Small intestine (tissue), 7 donors: ENCODE measurements around the gene APMAP. TPM values are rescaled to one million over a fixed set of nuclear protein-coding genes. Genes with fewer than 3 reads are reported as not detected.

ENCODE experiments used
- DNase-seq, 2 donors: peaks; one replicate each; pipeline versions ENCODE4 v3.0.0 to v3.0.0-alpha.2; 2013
- FAIRE-seq: peaks from 2 replicates; lab custom pipeline; 2012; peaks lifted over from hg19 to GRCh38; lab: Jason Lieb, UNC
- H3K27ac ChIP-seq, 3 donors: one replicate each; pipeline ENCODE4 v1.5.1; 2013; ENCODE audit warnings: low read length in 2 of 3, mild to moderate bottlenecking in 2 of 3, control low read depth in 1 of 3, inconsistent platforms in 1 of 3, low read depth in 1 of 3, moderate library complexity in 1 of 3
- H3K27me3 ChIP-seq, 3 donors: one replicate each; pipeline ENCODE4 v1.6.1; 2013; ENCODE audit warnings: low read length in 3 of 3, inconsistent platforms in 1 of 3; ENCODE audit not compliant: control insufficient read depth in 3 of 3, insufficient read depth in 3 of 3
- H3K36me3 ChIP-seq, 3 donors: one replicate each; pipeline ENCODE4 v1.6.1; 2013; ENCODE audit warnings: low read length in 3 of 3, inconsistent platforms in 1 of 3, low read depth in 1 of 3, mild to moderate bottlenecking in 1 of 3, moderate library complexity in 1 of 3; ENCODE audit not compliant: control insufficient read depth in 3 of 3, insufficient read depth in 2 of 3
- H3K4me1 ChIP-seq, 3 donors: one replicate each; pipeline ENCODE4 v1.6.1; 2013; ENCODE audit warnings: low read length in 2 of 3, inconsistent platforms in 1 of 3, low read depth in 1 of 3, mild to moderate bottlenecking in 1 of 3, moderate library complexity in 1 of 3; ENCODE audit not compliant: control insufficient read depth in 3 of 3, insufficient read depth in 2 of 3
- H3K4me3 ChIP-seq, 3 donors: one replicate each; pipeline ENCODE4 v1.5.1; 2013; ENCODE audit warnings: low read length in 3 of 3, control low read depth in 1 of 3, inconsistent platforms in 1 of 3, low read depth in 1 of 3, mild to moderate bottlenecking in 1 of 3, moderate library complexity in 1 of 3
- H3K9me3 ChIP-seq, 2 donors: one replicate each; pipeline ENCODE4 v1.6.1; 2013; ENCODE audit warnings: low read depth in 1 of 2, low read length in 1 of 2; ENCODE audit not compliant: control insufficient read depth in 2 of 2, insufficient read depth in 1 of 2
- WGBS, 3 donors: extraction: QIAGEN DNeasy Blood & Tissue Kit; methylation state at CpG; one replicate each; pipeline ENCODE4 v1.1.7; 2013; 5-methylcytosine and 5-hydroxymethylcytosine counted together
- polyA plus RNA-seq, 4 donors: library from polyadenylated mRNA; stranded (reverse) in 3 of 4; unstranded in 1 of 4; fragments of 200-250 nt in 3 of 4; fragments of 120-200 nt in 1 of 4; gene quantifications; one replicate each; pipeline versions ENCODE4 v1.2.1 to v1.2.3, GENCODE V29; 2013
- donor health status: healthy with polysubstance abuse.
- donor health status: control.
- donor health status: control.
- donor health status: Bipolar disorder and iron deficiency.
- donor health status: healthy.

Gene APMAP
- polyA plus RNA-seq, 4 donors, result 12.3 to 50.9 (median 34.1) TPM

DNA sequence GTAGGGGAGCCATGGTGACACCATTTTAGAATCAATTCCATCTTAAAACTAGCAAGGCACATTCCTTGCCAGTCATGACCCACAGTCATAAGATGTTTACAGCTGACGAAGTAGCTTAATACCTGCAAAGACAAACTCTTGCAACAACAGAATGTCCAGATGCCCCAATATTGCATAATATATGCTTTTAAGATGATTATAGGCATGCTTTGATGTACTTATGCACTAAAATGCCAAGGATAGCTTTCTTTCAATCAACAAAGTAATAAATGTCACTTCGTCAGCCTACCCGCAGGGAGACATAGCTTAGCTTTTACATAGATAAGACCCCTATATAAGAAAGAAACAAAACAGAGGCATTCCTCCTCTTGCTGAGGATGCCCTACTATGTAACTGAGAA, 38.7 kb upstream of the APMAP start:
- 79 to 97% (median 83%) methylated on average over 3 of the region's 3 CpGs for WGBS, 3 donors
- peaks cover 0 to 38% (median 0%) of the 10 kb centered on the region in 3 donors for H3K36me3 ChIP-seq
- FAIRE-seq (no peak), DNase-seq (no peak)
- no peak overlapping the region for H3K4me3 ChIP-seq
- H3K4me1 ChIP-seq, result peaks cover 4 to 34% (median 15%) of the 10 kb centered on the region in 3 donors
- no peak overlapping the region for H3K27ac ChIP-seq
- H3K27me3 ChIP-seq, result no peaks in the 10 kb centered on the region
- H3K9me3 ChIP-seq, result no peaks in the 10 kb centered on the region

DNA sequence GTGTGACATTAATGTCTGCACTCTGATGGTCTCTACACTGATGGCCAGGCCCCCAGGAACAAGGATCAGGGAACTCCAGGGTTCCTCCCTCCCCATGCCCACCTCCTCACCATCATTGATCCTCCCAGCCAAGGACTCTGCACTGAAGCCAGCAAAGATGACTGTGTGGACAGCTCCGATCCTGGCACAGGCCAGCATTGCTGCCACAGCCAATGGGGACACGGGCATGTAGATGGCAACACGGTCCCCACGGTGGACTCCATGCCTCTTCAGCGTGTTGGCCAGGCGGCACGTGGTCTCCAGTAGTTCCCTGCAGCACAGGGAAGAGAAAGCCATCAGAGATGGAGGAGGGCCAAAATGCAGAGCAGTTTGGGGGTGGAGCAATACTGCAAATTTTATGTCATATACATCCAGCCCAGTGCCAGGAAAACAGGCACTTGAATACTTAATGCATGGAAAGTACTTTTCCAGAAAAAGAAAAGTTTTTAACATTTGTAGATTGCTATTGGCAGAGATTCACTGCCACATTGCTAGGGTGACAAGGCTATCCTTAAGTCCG, 38.2 kb upstream of the APMAP start:
- no peak overlapping the region for H3K4me3 ChIP-seq
- peaks cover 4 to 34% (median 11%) of the 10 kb centered on the region in 3 donors for H3K4me1 ChIP-seq
- H3K27ac ChIP-seq, result no peak overlapping the region
- H3K36me3 ChIP-seq, result peaks cover 0 to 39% (median 0%) of the 10 kb centered on the region in 3 donors
- WGBS, 3 donors, result 93 to 98% (median 95%) methylated on average over 8 of the region's 8 CpGs
- no peak for DNase-seq
- no peak for FAIRE-seq
- H3K27me3 ChIP-seq, result no peaks in the 10 kb centered on the region
- no peaks in the 10 kb centered on the region for H3K9me3 ChIP-seq

DNA sequence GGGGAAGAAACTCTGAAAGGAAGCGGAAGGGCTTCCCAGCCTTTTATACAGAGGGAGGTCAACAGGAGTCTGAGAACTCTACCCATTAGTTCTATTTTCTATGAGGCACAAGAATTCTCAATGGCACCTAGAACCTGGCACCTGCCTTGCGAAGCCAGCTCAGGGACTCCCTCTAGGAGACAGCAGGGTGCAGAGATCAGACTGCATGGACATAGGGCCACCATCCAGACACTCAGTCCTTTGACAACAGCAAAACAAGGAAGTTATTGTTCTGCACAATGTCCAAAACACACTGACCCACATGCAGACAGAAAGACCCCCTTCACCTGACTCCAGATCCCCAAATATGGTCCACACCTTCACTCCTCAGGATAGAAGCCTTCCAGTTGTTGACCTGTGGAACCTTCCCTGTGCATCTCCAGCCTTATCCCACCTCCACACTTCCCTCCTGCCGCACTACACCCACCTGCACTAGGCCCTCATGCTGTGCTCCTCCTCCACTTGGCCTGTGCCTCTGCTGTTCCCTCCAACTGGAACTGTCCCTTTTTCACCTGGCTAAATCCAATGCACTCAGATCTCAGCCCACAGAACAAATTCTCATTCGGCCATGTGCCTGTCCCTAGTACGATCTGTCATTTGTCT, 37.6 kb upstream of the APMAP start:
- Histone ChIP-seq H3K4me3 (no peak overlapping the region), H3K4me1 (peaks cover 4 to 34% (median 10%) of the 10 kb centered on the region in 3 donors), H3K9me3 (no peaks in the 10 kb centered on the region), H3K36me3 (peaks cover 0 to 42% (median 0%) of the 10 kb centered on the region in 3 donors), H3K27ac (no peak overlapping the region), H3K27me3 (no peaks in the 10 kb centered on the region)
- FAIRE-seq (no peak), DNase-seq (no peak)
- WGBS, 3 donors, result 95 to 100% (median 97%) methylated on average over 5 of the region's 5 CpGs

DNA sequence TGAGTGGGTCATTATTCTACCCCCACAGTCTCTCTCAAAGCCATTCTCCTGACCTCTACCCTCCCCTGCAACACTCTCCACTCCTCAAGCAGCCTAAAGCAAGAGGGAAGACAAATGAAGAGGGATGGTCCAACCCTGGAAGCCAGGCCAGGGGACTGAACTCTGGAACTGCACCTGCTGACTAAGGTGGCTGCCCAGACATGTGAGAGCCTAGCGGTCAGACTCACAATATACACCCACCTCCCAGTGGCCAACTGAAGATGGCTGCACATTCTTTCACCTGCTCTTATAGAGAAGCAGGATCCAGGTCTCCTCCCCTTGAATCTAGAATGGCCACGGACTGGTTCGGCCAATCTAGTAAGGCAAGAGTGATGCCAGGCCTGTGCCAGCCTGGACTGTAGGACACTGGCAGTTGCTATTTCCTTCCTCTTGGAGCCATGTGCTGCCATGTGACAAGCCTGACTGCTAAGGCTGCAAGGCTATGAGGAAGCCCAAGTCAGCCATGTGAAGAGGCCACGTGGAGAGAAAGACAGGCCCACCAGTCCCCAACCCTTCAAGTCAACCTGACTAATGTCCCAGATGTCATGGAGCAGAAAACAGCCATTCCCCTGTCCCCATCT, 33.5 kb upstream of the APMAP start:
- H3K4me3 ChIP-seq, result no peak overlapping the region
- DNase-seq (no peak), FAIRE-seq (no peak)
- no peaks in the 10 kb centered on the region for H3K9me3 ChIP-seq
- WGBS, 3 donors, result 91 to 93% (median 92%) methylated on average over 4 of the region's 4 CpGs
- H3K27me3 ChIP-seq, result no peaks in the 10 kb centered on the region
- peaks cover 0 to 64% (median 2%) of the 10 kb centered on the region in 3 donors for H3K36me3 ChIP-seq
- H3K4me1 ChIP-seq, result peaks cover 0 to 10% (median 2%) of the 10 kb centered on the region in 3 donors
- no peak overlapping the region for H3K27ac ChIP-seq

DNA sequence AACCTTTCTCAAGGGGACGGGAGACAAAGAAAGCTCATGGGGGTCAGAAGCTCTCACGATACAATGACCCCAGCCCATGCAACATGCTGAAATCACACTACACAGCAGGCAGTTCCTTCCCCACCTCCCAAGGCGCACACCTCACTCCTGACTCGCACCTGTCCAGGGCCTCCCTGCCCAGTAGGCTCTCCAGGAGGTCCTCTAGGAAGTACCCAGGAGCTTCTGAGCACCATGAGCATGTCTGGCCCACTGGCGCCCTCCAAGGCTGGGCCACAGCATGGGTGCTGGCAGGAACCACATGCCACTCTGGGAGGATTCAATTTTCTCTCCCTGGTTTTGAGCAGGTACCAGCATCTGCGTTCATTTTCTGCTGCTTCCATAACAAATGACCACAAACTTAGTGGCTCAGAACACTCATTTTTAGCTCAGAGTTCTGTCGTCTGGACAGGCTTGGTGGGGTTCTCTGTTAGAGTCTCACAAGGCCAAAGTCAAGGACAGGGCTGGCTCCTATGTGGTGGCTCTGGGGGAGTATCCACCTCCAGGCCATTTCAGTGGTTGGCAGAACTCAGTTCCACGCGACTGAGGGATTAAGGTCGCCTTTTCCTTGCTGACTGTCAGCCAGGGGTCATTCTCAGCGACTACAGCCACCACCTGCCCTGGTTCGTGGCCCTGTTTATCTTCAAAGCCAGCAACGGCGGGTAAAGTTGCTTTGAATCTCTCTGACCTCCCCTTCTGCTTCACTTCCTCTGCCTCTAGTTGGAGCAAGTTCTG, 32.7 kb upstream of the APMAP start:
- no peak for DNase-seq
- no peak for FAIRE-seq
- H3K27ac ChIP-seq, result peak overlapping the region in 1 of 3 donors; percentile 3

DNA sequence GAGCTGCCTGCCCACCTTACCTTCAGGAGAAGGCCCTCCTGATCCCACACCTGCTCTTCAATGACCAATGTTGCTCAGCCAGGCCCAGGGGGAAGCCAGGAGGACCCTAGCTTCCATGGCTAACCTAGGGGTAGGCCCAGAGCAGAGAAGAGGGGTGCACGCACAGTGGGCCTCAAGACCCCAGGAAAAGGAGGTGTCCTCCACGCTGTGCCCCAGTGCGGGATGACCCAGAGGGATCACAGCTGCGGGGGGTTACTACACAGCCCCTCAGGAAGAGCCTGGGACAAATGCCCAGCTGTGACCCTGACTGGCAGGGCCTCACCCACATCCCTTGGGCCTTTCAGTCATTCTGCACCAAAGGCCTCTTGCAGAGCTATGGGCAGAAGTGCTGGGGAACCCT, 31.6 kb upstream of the APMAP start:
- peaks cover 0 to 70% (median 4%) of the 10 kb centered on the region in 3 donors for H3K36me3 ChIP-seq
- DNase-seq (no peak), FAIRE-seq (no peak)
- H3K27me3 ChIP-seq, result no peaks in the 10 kb centered on the region
- peaks cover 0 to 7% (median 2%) of the 10 kb centered on the region in 3 donors for H3K4me1 ChIP-seq
- H3K4me3 ChIP-seq, result no peak overlapping the region
- 96 to 98% (median 98%) methylated on average over 4 of the region's 4 CpGs for WGBS, 3 donors
- no peaks in the 10 kb centered on the region for H3K9me3 ChIP-seq
- H3K27ac ChIP-seq, result peak overlapping the region in 1 of 3 donors; percentile 68

More for the DNA sequence above, 32.7 kb upstream of the APMAP start:
- H3K9me3 ChIP-seq, result no peaks in the 10 kb centered on the region
- WGBS, 3 donors, result 83 to 91% (median 91%) methylated on average over 14 of the region's 14 CpGs
- peaks cover 0 to 65% (median 4%) of the 10 kb centered on the region in 3 donors for H3K36me3 ChIP-seq
- H3K4me3 ChIP-seq, result no peak overlapping the region
- H3K27me3 ChIP-seq, result no peaks in the 10 kb centered on the region
- H3K4me1 ChIP-seq, result peaks cover 0 to 7% (median 2%) of the 10 kb centered on the region in 3 donors

DNA sequence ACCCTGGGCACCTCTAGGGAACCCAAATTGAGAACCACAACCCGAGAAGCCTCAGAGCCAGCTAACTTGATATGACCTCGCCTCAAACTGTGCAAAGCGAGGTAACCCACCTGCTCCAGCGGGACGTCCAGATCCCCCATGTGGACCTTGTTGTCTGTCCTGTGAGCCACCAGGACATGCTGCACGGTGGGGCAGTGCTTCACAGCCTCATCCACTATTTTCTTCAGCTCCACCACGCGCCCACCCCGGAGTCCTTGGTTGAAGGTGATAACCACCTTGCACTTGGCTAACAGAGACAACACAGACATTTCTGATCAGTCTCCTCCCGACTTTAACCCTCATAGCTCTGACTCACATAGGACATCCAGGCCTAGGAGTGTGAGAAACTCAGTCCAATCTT, 30.8 kb upstream of the APMAP start:
- 69 to 82% (median 72%) methylated on average over 10 of the region's 10 CpGs for WGBS, 3 donors
- DNase-seq, result no peak

DNA sequence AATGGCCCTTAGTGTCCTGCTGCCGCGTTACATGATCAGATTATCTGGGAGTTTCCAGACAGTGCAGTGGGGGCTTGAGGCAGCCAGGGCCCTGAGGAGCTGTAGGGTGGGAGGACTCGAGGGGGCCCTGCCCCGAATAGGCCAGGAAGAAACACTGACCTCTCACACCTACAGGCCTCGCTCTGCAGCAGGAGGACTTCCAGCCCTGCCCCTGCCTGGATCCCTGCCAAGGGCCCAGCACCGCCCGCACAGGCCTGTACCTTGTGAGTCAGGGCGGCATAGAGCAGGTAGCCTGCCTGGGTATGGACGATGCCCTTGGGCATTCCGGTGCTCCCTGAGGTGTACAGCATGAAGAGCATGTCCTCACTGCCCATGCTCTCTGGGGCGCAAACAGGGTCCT, 30.1 kb upstream of the APMAP start:
- no peaks in the 10 kb centered on the region for H3K9me3 ChIP-seq
- peaks cover 0 to 10% (median 2%) of the 10 kb centered on the region in 3 donors for H3K4me1 ChIP-seq
- no peak overlapping the region for H3K4me3 ChIP-seq
- H3K27ac ChIP-seq, result peak overlapping the region in 1 of 3 donors; percentile 68
- DNase-seq (peak; percentile 57 to 94), FAIRE-seq (no peak)
- WGBS, 3 donors, result 20 to 66% (median 49%) methylated on average over 11 of the region's 11 CpGs
- no peaks in the 10 kb centered on the region for H3K27me3 ChIP-seq
- peaks cover 0 to 79% (median 4%) of the 10 kb centered on the region in 3 donors for H3K36me3 ChIP-seq

More for the DNA sequence above, 30.8 kb upstream of the APMAP start:
- H3K4me1 ChIP-seq, result peaks cover 0 to 7% (median 2%) of the 10 kb centered on the region in 3 donors
- peak overlapping the region in 1 of 3 donors; percentile 68 for H3K27ac ChIP-seq
- no peak overlapping the region for H3K4me3 ChIP-seq
- no peaks in the 10 kb centered on the region for H3K9me3 ChIP-seq
- no peaks in the 10 kb centered on the region for H3K27me3 ChIP-seq
- FAIRE-seq, result no peak
- peaks cover 0 to 72% (median 4%) of the 10 kb centered on the region in 3 donors for H3K36me3 ChIP-seq
